ENCODE results near the gene PRSS23.

GRCh38 chr11:86781546-86781945 lies 18.8 kb upstream of the PRSS23 start:
- no peak for TF ChIP-seq TAF1 (IDR thresholded peaks at IDR 0.05; ENCODE audit: borderline replicate concordance, insufficient read depth, low read length)
- TF ChIP-seq POLR2AphosphoS5 (IDR thresholded peaks at IDR 0.05; ENCODE audit: low read depth, low read length) = no peak
- no peak for TF ChIP-seq REST (IDR thresholded peaks at IDR 0.05; ENCODE audit: insufficient read depth in 1 of 2, low read depth in 2 of 2, low read length in 2 of 2)
- no peak for TF ChIP-seq SIN3A (IDR thresholded peaks at IDR 0.05; ENCODE audit: borderline replicate concordance, insufficient read depth, low read length)
- no peak for TF ChIP-seq FOXP2 (optimal IDR thresholded peaks at IDR 0.05; ENCODE audit: borderline replicate concordance, extremely low read depth, extremely low read length, insufficient read depth)

Data from PFSK-1 (cell line).